Measurements from ENCODE around the gene OPCML. TPM values are rescaled to one million over a fixed set of nuclear protein-coding genes. Genes with fewer than 3 reads are reported as not detected.

OPCML gene
- polyA plus RNA-seq, 1 donor (not counting 4 experiments of a cell fraction or from before 2014, with no cell fraction given): 0.04 TPM

DNA sequence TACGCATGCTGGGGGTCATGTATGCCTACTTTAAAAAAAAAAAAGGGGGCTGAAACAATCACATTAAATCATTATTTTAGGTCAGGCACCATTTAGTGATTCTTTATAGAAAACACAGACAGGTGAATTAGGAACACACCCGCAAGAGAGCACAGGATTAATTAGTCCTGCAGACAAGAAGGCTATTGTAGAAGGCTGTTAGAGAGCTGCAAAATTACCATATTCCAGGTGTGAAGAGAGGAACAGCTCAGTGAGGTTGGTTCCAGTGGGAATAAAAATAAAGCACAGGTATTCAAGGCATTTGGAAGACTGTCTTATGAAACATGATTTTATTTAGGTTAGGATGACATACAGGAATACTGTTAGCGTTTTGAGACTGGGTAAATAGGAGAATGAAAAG lies 649.1 kb downstream of the OPCML start:
- Histone ChIP-seq H3K4me3 (ENCODE audit: control insufficient read depth in 2 of 3, extremely low read depth in 1 of 3, insufficient read depth in 2 of 3, low read depth in 1 of 3, low read length in 3 of 3) (no peak overlapping the region), H3K4me2 (ENCODE audit: control insufficient read depth, extremely low read depth, insufficient read depth, low read depth, low read length) (no peak overlapping the region), H3K4me1 (ENCODE audit: control insufficient read depth, extremely low read depth, insufficient read depth, low read length) (no peaks in the 10 kb centered on the region), H4K20me1 (ENCODE audit: control insufficient read depth, extremely low read depth, insufficient read depth, low read length) (no peaks in the 10 kb centered on the region), H3K9me1 (ENCODE audit: control insufficient read depth, extremely low read depth, insufficient read depth, low read length) (no peaks in the 10 kb centered on the region), H2AFZ (ENCODE audit: control insufficient read depth, low read length) (no peak overlapping the region), H3K79me2 (ENCODE audit: control insufficient read depth, insufficient read depth, low read length) (no peaks in the 10 kb centered on the region), H3K9ac (ENCODE audit: control insufficient read depth, extremely low read depth, insufficient read depth, low read length) (no peak overlapping the region), H3K9me3 (ENCODE audit: control insufficient read depth, low read depth, low read length) (no peaks in the 10 kb centered on the region), H3K27me3 (ENCODE audit: control insufficient read depth, extremely low read depth, insufficient read depth, low read length) (no peaks in the 10 kb centered on the region), H3K36me3 (ENCODE audit: control insufficient read depth in 2 of 2, extremely low read depth in 1 of 2, insufficient read depth in 2 of 2, low read length in 2 of 2) (no peaks in the 10 kb centered on the region), H3K27ac (ENCODE audit: control insufficient read depth, insufficient read depth, low read length) (no peak overlapping the region)
- DNase-seq (ENCODE audit: low read depth, low spot score): no peak
- TF ChIP-seq, protein P1, sequence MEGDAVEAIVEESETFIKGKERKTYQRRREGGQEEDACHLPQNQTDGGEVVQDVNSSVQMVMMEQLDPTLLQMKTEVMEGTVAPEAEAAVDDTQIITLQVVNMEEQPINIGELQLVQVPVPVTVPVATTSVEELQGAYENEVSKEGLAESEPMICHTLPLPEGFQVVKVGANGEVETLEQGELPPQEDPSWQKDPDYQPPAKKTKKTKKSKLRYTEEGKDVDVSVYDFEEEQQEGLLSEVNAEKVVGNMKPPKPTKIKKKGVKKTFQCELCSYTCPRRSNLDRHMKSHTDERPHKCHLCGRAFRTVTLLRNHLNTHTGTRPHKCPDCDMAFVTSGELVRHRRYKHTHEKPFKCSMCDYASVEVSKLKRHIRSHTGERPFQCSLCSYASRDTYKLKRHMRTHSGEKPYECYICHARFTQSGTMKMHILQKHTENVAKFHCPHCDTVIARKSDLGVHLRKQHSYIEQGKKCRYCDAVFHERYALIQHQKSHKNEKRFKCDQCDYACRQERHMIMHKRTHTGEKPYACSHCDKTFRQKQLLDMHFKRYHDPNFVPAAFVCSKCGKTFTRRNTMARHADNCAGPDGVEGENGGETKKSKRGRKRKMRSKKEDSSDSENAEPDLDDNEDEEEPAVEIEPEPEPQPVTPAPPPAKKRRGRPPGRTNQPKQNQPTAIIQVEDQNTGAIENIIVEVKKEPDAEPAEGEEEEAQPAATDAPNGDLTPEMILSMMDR (optimal IDR thresholded peaks at IDR 0.05 in 1 of 3, IDR thresholded peaks at IDR 0.05 in 1 of 3, conservative IDR thresholded peaks at IDR 0.05 in 1 of 3; ENCODE audit: extremely low read depth in 1 of 3, insufficient read depth in 2 of 3, low read length in 3 of 3): no peak
- TF ChIP-seq EZH2 (IDR thresholded peaks at IDR 0.05; ENCODE audit: low read length): no peak
- FAIRE-seq: no peak
- dilution Hi-C loops (cut with MboI; ENCODE audit: extremely low pct_ligation_motif_present, low sequenced_read_pairs): no loop called here

DNA sequence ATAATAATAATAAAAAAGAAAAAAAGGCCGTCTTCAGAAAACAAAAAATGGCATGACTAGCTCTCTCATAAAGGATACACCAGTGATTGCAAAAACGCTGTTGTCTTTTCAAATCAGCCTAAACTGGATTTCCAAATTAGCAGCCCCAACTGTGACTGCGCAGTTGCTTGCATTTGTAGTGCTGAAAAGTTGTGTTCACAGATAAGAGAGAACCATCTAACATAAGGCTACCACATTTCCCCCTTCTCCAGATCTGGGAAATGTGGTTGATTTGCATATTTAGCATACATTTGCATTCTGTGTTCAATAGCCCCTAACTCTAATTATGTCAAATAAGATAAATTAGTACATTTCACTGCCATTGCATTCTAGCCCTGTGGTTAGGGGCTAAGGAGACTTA lies 650.7 kb downstream of the OPCML start:
- H3K4me3 ChIP-seq (ENCODE audit: control insufficient read depth in 2 of 3, extremely low read depth in 1 of 3, insufficient read depth in 2 of 3, low read depth in 1 of 3, low read length in 3 of 3): no peak overlapping the region
- H3K9ac ChIP-seq (ENCODE audit: control insufficient read depth, extremely low read depth, insufficient read depth, low read length): no peak overlapping the region
- no peaks in the 10 kb centered on the region for H3K9me3 ChIP-seq (ENCODE audit: control insufficient read depth, low read depth, low read length)
- dilution Hi-C loops (cut with MboI; ENCODE audit: extremely low pct_ligation_motif_present, low sequenced_read_pairs): no loop called here
- TF ChIP-seq EZH2 (IDR thresholded peaks at IDR 0.05; ENCODE audit: low read length): no peak
- TF ChIP-seq, protein P1 (optimal IDR thresholded peaks at IDR 0.05 in 1 of 3, IDR thresholded peaks at IDR 0.05 in 1 of 3, conservative IDR thresholded peaks at IDR 0.05 in 1 of 3; ENCODE audit: extremely low read depth in 1 of 3, insufficient read depth in 2 of 3, low read length in 3 of 3): no peak
- no peaks in the 10 kb centered on the region for H3K36me3 ChIP-seq (ENCODE audit: control insufficient read depth in 2 of 2, extremely low read depth in 1 of 2, insufficient read depth in 2 of 2, low read length in 2 of 2)
- no peaks in the 10 kb centered on the region for H3K79me2 ChIP-seq (ENCODE audit: control insufficient read depth, insufficient read depth, low read length)
- no peak overlapping the region for H2AFZ ChIP-seq (ENCODE audit: control insufficient read depth, low read length)
- FAIRE-seq: no peak
- H3K9me1 ChIP-seq (ENCODE audit: control insufficient read depth, extremely low read depth, insufficient read depth, low read length): no peaks in the 10 kb centered on the region
- no peak overlapping the region for H3K4me2 ChIP-seq (ENCODE audit: control insufficient read depth, extremely low read depth, insufficient read depth, low read depth, low read length)
- no peak overlapping the region for H3K27ac ChIP-seq (ENCODE audit: control insufficient read depth, insufficient read depth, low read length)
- no peaks in the 10 kb centered on the region for H4K20me1 ChIP-seq (ENCODE audit: control insufficient read depth, extremely low read depth, insufficient read depth, low read length)
- no peak for DNase-seq (ENCODE audit: low read depth, low spot score)
- no peaks in the 10 kb centered on the region for H3K27me3 ChIP-seq (ENCODE audit: control insufficient read depth, extremely low read depth, insufficient read depth, low read length)
- no peaks in the 10 kb centered on the region for H3K4me1 ChIP-seq (ENCODE audit: control insufficient read depth, extremely low read depth, insufficient read depth, low read length)

Measured in keratinocyte (primary cell).